Liver (tissue), 9 donors: ENCODE data around the gene ANKRD6. TPM values are rescaled to one million over a fixed set of nuclear protein-coding genes. Genes with fewer than 3 reads are reported as not detected.

Source experiments
- DNase-seq: peaks from one replicate; pipeline ENCODE4 v3.0.0-alpha.2; 2017; ENCODE audit warnings: low spot score
- H3K27ac ChIP-seq, 2 donors: one replicate each; pipeline ENCODE4 v1.7.0; 2013; ENCODE audit warnings: inconsistent platforms in 2 of 2, low read length in 2 of 2, control low read depth in 1 of 2, low read depth in 1 of 2, mild to moderate bottlenecking in 1 of 2
- H3K27me3 ChIP-seq, 4 donors: one replicate each; pipeline versions ENCODE4 v1.6.1 to v1.7.0; 2013; ENCODE audit warnings: low read length in 3 of 4, inconsistent platforms in 1 of 4, mild to moderate bottlenecking in 1 of 4, moderate library complexity in 1 of 4; ENCODE audit not compliant: control insufficient read depth in 4 of 4, insufficient read depth in 4 of 4
- H3K36me3 ChIP-seq, 4 donors: one replicate each; pipeline versions ENCODE4 v1.6.1 to v1.7.0; 2013; ENCODE audit warnings: low read length in 3 of 4, mild to moderate bottlenecking in 3 of 4, low read depth in 1 of 4, moderate library complexity in 1 of 4; ENCODE audit not compliant: control insufficient read depth in 4 of 4, insufficient read depth in 3 of 4
- H3K4me1 ChIP-seq, 4 donors: one replicate each; pipeline versions ENCODE4 v1.6.1 to v1.7.0; 2013; ENCODE audit warnings: low read length in 3 of 4, mild to moderate bottlenecking in 3 of 4, moderate library complexity in 1 of 4; ENCODE audit not compliant: control insufficient read depth in 4 of 4, insufficient read depth in 4 of 4
- H3K4me3 ChIP-seq, 3 donors: one replicate each; pipeline versions ENCODE4 v1.6.1 to v1.7.0; 2013; ENCODE audit warnings: low read length in 3 of 3, control low read depth in 1 of 3, low read depth in 1 of 3, mild to moderate bottlenecking in 1 of 3
- H3K9ac ChIP-seq, 2 donors: one replicate each; pipeline ENCODE4 v1.7.0; 2013; ENCODE audit warnings: low read length in 2 of 2, mild to moderate bottlenecking in 2 of 2, moderate library complexity in 2 of 2, control low read depth in 1 of 2, low read depth in 1 of 2
- H3K9me3 ChIP-seq, 4 donors: one replicate each; pipeline versions ENCODE4 v1.6.1 to v1.7.0; 2013; ENCODE audit warnings: low read length in 3 of 4; ENCODE audit not compliant: control insufficient read depth in 4 of 4
- EGR1 ChIP-seq, 2 donors: IDR thresholded peaks; 2 replicates each; pipeline ENCODE4 v1.6.1; 2016 to 2018; ENCODE audit warnings: antibody characterized with exemption in 2 of 2, low read depth in 2 of 2
- FOXA1 ChIP-seq: IDR thresholded peaks from 2 replicates; pipeline ENCODE4 v1.6.1; 2016; ENCODE audit warnings: antibody characterized with exemption
- FOXA2 ChIP-seq: IDR thresholded peaks from 2 replicates; pipeline ENCODE4 v1.6.1; 2016; ENCODE audit warnings: antibody characterized with exemption
- GABPA ChIP-seq, 2 donors: IDR thresholded peaks in 1 of 2; conservative IDR thresholded peaks in 1 of 2; 2 replicates each; pipeline ENCODE4 v1.6.1; 2016; ENCODE audit warnings: antibody characterized with exemption in 2 of 2, mild to moderate bottlenecking in 1 of 2, moderate library complexity in 1 of 2
- HNF4A ChIP-seq, 2 donors: conservative IDR thresholded peaks; 2 replicates each; pipeline ENCODE4 v1.6.1; 2016; ENCODE audit warnings: antibody characterized with exemption in 2 of 2, mild to moderate bottlenecking in 2 of 2
- HNF4G ChIP-seq: IDR thresholded peaks from 2 replicates; pipeline ENCODE4 v1.6.1; 2016; ENCODE audit warnings: antibody characterized with exemption
- JUND ChIP-seq, 2 donors: IDR thresholded peaks; 2 replicates each; pipeline ENCODE4 v1.6.1; 2016; ENCODE audit warnings: antibody characterized with exemption in 2 of 2
- NR2F2 ChIP-seq: IDR thresholded peaks from 2 replicates; pipeline ENCODE4 v1.6.1; 2016; ENCODE audit warnings: antibody characterized with exemption
- RAD21 ChIP-seq, 2 donors: IDR thresholded peaks; 2 replicates each; pipeline ENCODE4 v1.6.1; 2016; ENCODE audit warnings: antibody characterized with exemption in 2 of 2, mild to moderate bottlenecking in 2 of 2
- TAF1 ChIP-seq: conservative IDR thresholded peaks from 2 replicates; pipeline ENCODE4 v1.6.1; 2016; ENCODE audit warnings: antibody characterized with exemption, mild to moderate bottlenecking
- YY1 ChIP-seq: IDR thresholded peaks from 2 replicates; pipeline ENCODE4 v1.6.1; 2016; ENCODE audit warnings: antibody characterized with exemption, mild to moderate bottlenecking
- WGBS: extraction: QIAGEN DNeasy Blood & Tissue Kit; methylation state at CpG from one replicate; pipeline ENCODE4 v1.1.7; 2013; 5-methylcytosine and 5-hydroxymethylcytosine counted together
- polyA plus RNA-seq, 2 donors: library from polyadenylated mRNA; stranded (reverse) in 1 of 2; unstranded in 1 of 2; fragments of 200-250 nt in 1 of 2; fragments of >200 nt in 1 of 2; fragmentation: Nextera tagmentation in 1 of 2; extraction: Ambion mirVana in 1 of 2; gene quantifications; one replicate each; pipeline versions ENCODE4 v1.2.1 to v1.2.3, GENCODE V29; 2013 to 2015
- total RNA-seq, 2 donors: library from RNA; depleted of rRNA; stranded (reverse); fragments of >200 nt; gene quantifications; one replicate each; pipeline ENCODE4 v1.2.3, GENCODE V29; 2014
- TF ChIP-seq, protein P1 (sequence below): IDR thresholded peaks from 2 replicates; pipeline ENCODE4 v1.6.1; 2016; ENCODE audit warnings: antibody characterized with exemption
- TF ChIP-seq, protein P2 (sequence below): fragments of 150-350 bp; IDR thresholded peaks from 2 replicates; pipeline ENCODE4 v1.5.1; 2017; ENCODE audit warnings: improper control_type of control experiment, low read depth, low read length; ENCODE audit not compliant: missing input control
- TF ChIP-seq, protein P3 (sequence below): IDR thresholded peaks from 2 replicates; pipeline ENCODE4 v1.6.1; 2016; ENCODE audit warnings: antibody characterized with exemption
- TF ChIP-seq, protein P4 (sequence below): IDR thresholded peaks from 2 replicates; pipeline ENCODE4 v1.6.1; 2016; ENCODE audit warnings: antibody characterized with exemption, mild to moderate bottlenecking
- donor health status: healthy.
- donor health status: healthy.
- donor health status: healthy.
- donor health status: healthy.
- donor health status: healthy.

The ANKRD6 gene
- total and polyA plus RNA-seq, 4 donors, result 2.9 to 9.2 (median 3.8) TPM

DNA sequence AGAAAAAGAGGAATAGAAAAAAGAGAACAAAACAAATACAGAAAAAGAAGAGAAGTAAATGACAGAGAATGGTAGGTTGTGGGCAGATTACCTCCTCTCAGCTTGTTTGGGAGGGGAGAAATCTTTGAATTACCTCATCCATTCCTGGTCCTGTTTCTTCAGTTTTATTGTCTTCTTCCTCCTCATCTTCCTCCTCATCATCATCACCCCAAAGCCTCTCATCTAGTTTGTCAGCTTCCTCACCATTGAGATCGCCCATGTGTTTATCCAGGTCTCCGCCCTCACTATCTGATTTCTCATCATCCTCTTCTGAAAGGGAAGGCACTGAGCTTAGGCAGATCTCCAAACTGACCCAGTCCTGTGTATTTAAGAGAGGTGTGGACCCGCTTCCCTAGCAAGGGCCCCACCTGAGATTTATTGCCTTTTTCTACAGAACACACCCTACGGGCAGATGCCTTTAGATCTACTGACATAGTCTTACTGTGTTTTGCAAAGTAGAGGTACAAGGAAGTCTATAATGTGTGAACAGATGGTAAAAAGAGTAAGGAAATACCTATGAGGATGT lies 229.8 kb downstream of the ANKRD6 start:
- 96% methylated on average over 4 of the region's 4 CpGs for WGBS
- no peak overlapping the region for H3K27ac ChIP-seq
- no peak overlapping the region for H3K9ac ChIP-seq
- H3K27me3 ChIP-seq, result no peaks in the 10 kb centered on the region
- TF ChIP-seq FOXA2, result no peak
- no peak for TF ChIP-seq NR2F2
- TF ChIP-seq HNF4G, result no peak
- no peak for TF ChIP-seq FOXA1
- TF ChIP-seq JUND (IDR thresholded peaks at IDR 0.05), result no peak
- TF ChIP-seq, protein P1, sequence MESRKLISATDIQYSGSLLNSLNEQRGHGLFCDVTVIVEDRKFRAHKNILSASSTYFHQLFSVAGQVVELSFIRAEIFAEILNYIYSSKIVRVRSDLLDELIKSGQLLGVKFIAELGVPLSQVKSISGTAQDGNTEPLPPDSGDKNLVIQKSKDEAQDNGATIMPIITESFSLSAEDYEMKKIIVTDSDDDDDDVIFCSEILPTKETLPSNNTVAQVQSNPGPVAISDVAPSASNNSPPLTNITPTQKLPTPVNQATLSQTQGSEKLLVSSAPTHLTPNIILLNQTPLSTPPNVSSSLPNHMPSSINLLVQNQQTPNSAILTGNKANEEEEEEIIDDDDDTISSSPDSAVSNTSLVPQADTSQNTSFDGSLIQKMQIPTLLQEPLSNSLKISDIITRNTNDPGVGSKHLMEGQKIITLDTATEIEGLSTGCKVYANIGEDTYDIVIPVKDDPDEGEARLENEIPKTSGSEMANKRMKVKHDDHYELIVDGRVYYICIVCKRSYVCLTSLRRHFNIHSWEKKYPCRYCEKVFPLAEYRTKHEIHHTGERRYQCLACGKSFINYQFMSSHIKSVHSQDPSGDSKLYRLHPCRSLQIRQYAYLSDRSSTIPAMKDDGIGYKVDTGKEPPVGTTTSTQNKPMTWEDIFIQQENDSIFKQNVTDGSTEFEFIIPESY, result no peak
- TF ChIP-seq, protein P2, sequence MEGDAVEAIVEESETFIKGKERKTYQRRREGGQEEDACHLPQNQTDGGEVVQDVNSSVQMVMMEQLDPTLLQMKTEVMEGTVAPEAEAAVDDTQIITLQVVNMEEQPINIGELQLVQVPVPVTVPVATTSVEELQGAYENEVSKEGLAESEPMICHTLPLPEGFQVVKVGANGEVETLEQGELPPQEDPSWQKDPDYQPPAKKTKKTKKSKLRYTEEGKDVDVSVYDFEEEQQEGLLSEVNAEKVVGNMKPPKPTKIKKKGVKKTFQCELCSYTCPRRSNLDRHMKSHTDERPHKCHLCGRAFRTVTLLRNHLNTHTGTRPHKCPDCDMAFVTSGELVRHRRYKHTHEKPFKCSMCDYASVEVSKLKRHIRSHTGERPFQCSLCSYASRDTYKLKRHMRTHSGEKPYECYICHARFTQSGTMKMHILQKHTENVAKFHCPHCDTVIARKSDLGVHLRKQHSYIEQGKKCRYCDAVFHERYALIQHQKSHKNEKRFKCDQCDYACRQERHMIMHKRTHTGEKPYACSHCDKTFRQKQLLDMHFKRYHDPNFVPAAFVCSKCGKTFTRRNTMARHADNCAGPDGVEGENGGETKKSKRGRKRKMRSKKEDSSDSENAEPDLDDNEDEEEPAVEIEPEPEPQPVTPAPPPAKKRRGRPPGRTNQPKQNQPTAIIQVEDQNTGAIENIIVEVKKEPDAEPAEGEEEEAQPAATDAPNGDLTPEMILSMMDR, result no peak
- TF ChIP-seq, protein P3, sequence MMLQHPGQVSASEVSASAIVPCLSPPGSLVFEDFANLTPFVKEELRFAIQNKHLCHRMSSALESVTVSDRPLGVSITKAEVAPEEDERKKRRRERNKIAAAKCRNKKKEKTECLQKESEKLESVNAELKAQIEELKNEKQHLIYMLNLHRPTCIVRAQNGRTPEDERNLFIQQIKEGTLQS, result no peak
- TF ChIP-seq GABPA (IDR thresholded peaks at IDR 0.05 in 1 of 2, conservative IDR thresholded peaks at IDR 0.05 in 1 of 2), result no peak
- TF ChIP-seq HNF4A (conservative IDR thresholded peaks at IDR 0.05), result no peak
- TF ChIP-seq TAF1, result no peak
- TF ChIP-seq, protein P4, sequence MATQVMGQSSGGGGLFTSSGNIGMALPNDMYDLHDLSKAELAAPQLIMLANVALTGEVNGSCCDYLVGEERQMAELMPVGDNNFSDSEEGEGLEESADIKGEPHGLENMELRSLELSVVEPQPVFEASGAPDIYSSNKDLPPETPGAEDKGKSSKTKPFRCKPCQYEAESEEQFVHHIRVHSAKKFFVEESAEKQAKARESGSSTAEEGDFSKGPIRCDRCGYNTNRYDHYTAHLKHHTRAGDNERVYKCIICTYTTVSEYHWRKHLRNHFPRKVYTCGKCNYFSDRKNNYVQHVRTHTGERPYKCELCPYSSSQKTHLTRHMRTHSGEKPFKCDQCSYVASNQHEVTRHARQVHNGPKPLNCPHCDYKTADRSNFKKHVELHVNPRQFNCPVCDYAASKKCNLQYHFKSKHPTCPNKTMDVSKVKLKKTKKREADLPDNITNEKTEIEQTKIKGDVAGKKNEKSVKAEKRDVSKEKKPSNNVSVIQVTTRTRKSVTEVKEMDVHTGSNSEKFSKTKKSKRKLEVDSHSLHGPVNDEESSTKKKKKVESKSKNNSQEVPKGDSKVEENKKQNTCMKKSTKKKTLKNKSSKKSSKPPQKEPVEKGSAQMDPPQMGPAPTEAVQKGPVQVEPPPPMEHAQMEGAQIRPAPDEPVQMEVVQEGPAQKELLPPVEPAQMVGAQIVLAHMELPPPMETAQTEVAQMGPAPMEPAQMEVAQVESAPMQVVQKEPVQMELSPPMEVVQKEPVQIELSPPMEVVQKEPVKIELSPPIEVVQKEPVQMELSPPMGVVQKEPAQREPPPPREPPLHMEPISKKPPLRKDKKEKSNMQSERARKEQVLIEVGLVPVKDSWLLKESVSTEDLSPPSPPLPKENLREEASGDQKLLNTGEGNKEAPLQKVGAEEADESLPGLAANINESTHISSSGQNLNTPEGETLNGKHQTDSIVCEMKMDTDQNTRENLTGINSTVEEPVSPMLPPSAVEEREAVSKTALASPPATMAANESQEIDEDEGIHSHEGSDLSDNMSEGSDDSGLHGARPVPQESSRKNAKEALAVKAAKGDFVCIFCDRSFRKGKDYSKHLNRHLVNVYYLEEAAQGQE, result no peak
- no peak for TF ChIP-seq EGR1 (IDR thresholded peaks at IDR 0.05; ENCODE audit: low read depth in 2 of 2)
- TF ChIP-seq RAD21 (IDR thresholded peaks at IDR 0.05), result no peak
- no peak overlapping the region for H3K4me3 ChIP-seq
- no peaks in the 10 kb centered on the region for H3K9me3 ChIP-seq
- DNase-seq, result no peak
- H3K36me3 ChIP-seq, result peaks cover 12 to 75% (median 68%) of the 10 kb centered on the region in 4 donors
- H3K4me1 ChIP-seq, result no peaks in the 10 kb centered on the region

DNA sequence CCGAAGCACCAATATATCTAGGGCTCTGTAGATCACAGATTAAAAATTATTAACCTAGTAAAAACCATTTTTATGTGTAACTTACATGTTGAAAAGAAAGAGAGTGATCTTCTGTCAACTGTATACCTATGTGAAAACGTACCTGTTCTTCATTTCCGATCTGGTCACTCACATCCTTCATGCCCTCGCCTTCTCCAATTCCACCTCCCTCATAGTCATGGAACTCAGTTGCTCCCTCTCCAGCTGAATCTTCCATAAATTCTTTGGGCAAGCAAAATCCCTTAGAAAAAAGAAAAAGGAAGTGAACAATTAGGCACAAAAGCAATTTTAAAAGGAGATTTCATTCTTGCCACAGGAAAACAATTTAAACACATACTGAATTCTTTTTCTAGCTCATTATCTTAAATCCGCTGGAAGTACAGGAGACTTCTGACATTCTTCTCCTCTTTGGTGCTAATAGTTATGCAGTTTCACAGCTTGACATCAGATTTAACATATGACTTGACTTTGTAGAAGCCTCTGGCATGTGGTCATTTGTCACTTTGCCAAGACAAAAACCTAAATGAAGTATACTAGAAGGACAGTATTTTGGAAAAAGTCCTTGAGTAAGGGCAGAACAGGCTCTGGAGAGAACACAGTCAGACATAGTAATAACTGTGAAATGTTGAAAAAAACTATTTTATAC lies 235.1 kb downstream of the ANKRD6 start:
- Histone ChIP-seq H3K36me3 (peaks cover 9 to 76% (median 62%) of the 10 kb centered on the region in 4 donors), H3K9me3 (no peaks in the 10 kb centered on the region), H3K4me3 (no peak overlapping the region), H3K4me1 (no peaks in the 10 kb centered on the region), H3K9ac (no peak overlapping the region), H3K27ac (no peak overlapping the region), H3K27me3 (no peaks in the 10 kb centered on the region)
- TF ChIP-seq FOXA1 (no peak), YY1 (no peak), TAF1 (no peak)
- no peak for DNase-seq
- 96% methylated on average over 5 of the region's 5 CpGs for WGBS
